SIG-M5 treated with dmso at 0.1 percent for 504 hours (cell line): ENCODE data around the gene SPOCD1.

Experiments used
- DNase-seq: peaks from one replicate; lab custom pipeline; 2025; ENCODE audit not compliant: unreplicated experiment; lab: John Stamatoyannopoulos, UW

Gene SPOCD1

DNA sequence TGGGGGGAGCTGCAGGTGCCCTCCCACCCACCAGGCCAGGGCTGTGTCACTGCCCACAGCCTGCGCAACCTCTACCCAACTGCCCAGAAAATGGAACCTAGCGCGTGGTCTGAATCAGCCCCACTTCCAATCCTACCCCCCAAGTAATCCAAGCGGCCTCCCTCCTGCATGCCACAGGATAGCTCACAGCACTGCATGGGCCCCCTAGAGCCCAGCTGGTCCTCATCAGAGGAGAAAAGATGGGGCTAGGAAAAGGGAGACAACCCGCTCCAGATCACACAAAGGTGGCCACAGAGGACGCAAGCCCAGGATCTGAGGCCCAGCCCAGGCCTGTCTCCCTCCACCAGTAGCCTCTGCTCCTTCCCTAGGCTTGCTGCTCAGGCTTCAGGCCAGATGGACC, 57.8 kb downstream of the SPOCD1 start:
- no peak for DNase-seq

GRCh38 chr1:31757204-31757679, 58.6 kb downstream of the SPOCD1 start:
- DNase-seq = no peak

GRCh38 chr1:31756578-31756977, 59.2 kb downstream of the SPOCD1 start:
- no peak for DNase-seq

DNA sequence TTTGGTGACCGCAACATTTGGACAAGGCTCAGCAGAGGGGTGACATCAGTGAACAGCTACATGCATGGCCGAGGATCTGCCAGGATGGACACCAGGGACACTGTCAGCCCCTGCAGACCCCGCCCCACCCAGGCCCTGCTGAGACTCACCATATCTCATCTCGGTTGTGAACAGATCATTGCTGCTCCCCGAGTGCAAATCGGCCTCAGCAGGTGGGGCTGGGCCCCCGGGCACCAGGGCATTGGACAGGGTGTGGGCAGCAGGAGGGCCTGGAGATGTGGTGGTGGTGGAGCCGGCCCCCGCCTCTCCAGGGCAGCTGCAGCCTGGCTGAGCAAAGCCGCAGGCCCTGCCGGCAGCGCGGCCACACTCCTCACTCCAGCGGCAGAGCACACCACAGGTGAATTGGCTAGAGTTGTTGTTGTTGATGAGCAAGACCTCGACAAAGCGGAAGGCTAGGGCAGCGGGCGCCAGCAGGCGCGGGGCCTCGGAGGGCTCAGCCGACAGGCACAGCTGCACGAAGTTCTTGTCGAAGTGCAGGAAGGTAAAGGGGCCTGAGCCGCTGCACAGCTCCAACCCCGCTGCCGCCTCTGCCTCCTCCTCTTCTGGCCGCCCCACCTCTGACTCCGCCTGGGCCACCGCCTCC, 59.9 kb downstream of the SPOCD1 start:
- no peak for DNase-seq

GRCh38 chr1:31755197-31755611, 60.6 kb downstream of the SPOCD1 start:
- DNase-seq = no peak

DNA sequence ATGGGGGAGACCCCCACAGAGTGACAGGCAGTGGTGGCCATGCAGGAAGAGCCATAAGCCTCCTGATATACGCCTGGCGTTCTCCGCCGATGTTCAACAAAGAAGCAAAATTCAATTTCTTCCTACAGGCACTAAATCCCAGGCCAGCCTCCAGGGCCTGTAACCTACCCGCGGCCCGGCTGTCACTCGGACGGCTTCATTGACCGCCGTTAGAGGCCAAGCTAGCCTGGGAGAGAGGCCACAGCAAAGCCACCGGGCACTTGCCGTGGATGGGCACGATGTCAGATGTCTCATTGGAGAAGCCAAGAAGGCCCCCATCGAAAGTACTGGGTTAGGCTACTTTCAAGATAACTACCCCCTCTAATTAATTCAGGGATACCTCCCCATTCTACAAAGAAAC, 61.4 kb downstream of the SPOCD1 start:
- no peak for DNase-seq

- no peak for DNase-seq
Observed at GRCh38 chr1:31753707-31754349, 62.0 kb downstream of the SPOCD1 start.

DNA sequence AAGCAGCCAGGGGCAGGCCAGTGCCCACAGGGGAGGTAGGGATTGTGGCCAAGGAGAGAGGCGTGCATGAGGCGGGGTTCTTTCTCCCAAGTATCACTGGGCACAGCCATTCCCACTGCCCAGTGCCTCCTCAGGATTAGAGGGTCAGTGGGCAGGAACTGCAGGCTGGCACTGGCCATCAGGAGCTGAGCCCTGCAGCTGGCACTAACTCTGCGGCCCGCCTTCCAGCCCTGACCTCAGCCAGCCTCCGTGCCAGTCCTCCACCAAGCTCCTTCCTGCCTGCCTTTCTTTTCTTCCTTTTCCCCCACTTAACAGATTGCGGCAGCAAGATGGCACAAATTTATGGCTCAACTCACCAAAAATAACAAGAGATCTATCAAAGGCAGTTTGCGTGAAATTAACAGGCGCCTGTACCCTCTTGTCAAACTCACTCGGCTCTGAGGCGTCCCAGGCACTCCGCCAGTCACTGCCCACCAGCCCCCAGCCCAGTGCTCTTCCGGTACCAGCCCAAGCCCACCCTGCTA, 62.8 kb downstream of the SPOCD1 start:
- no peak for DNase-seq

DNA sequence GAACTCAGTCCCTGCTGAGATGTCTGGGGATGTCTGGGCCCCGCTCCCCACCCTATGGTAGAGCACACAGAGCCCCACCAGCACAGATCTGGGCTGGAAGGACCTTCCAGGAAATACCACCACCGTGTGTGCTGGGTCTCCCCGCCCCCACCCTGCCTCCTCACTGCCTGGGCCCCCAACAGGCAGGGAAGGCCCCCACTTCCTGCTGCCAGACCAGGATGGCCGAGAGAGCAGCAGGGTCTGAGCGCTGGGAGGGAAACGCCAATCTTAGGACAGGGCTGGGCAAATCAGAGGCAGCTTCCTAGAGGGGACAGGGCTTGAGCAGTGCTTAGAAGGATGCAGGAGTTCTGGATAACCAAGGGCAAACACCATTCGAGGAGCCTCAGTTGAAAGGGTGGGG, 63.6 kb downstream of the SPOCD1 start:
- no peak for DNase-seq

DNA sequence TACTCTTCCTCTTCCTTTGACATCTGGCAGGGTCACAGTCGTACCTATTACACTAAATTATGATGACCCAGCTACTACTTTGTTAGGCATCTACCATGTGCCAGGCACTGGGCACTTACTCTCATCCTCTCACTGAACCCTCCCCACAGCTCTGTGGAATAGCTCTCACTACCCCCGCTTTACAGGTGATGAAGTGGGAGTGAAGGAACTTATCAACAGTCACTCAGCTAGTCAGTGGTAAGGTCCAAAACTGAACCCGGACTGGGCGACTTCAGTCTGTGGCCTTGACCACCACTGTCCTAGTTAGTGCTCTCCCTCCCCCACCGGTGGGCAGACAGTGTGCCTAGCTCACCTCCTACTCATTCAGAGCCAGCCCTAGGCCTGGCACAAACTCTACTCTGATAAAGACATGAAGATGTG, 64.0 kb downstream of the SPOCD1 start:
- DNase-seq = no peak

- DNase-seq = no peak
Observed at GRCh38 chr1:31750858-31751510, 64.8 kb downstream of the SPOCD1 start.

DNA sequence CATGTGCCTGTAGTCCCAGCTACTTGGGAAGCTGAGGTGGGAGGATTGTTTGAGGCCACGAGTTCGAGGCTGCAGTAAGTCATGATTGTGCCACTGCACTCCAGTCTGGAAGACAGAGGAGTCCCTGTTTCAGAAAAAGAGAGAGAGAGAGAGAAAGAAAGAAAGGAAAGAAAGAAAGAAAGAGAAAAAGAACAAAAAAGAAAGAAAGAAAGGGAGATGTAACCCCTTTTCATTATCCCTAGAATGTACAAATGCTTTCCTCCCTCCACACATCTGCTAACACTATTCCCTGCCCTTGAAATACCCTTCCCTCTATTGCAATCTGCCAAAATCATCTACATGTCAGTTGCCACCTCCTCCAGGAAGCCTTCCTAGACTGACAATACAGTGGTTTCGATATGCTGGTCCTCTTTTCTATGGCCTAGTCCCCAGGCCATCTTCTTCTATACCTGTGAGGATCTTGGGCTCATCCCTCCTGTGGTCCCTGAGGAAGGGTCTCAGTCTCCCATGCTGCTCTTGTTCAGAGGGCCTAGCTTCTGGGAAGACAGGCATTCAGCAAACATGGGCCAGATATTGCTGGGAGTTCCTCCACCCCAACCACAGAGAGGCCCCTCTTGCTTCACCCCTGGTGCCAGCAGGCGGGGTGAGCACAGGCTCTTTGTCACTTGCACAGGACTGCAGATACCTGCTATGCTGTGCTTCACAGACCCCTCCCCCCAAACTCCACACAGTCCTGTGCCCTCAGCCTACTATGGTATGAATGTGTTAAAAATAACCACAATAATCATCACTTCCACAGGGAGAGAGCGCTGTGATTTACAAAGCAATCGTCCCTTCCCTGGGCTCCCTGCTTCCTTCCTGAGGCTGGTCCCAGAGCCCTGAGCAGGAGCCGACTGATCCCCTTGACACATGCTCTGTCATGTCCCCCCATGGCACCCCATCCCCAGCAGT, 65.8 kb downstream of the SPOCD1 start:
- DNase-seq = no peak

DNA sequence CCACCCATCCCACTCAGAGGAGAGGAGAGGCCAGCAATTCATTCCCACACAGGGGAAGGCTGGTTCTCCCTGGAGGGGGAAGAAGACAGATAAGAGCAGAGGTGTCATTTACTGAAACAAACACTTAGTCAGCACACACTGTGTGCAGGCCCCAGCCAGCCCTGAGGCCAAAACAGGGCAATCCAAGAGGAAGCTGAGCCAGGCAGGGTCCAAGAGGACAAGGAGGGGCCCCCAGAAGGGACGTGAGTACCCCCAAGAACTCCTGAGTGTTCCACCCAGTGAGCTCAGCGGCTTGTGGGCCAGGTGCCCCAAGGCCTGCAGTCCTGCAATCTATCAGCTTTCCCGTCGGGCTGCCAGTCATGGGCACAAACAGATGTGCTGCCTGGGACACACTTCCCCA, 67.5 kb downstream of the SPOCD1 start:
- DNase-seq = no peak

- DNase-seq = no peak
Observed at GRCh38 chr1:31747304-31747703, 68.5 kb downstream of the SPOCD1 start.

DNA sequence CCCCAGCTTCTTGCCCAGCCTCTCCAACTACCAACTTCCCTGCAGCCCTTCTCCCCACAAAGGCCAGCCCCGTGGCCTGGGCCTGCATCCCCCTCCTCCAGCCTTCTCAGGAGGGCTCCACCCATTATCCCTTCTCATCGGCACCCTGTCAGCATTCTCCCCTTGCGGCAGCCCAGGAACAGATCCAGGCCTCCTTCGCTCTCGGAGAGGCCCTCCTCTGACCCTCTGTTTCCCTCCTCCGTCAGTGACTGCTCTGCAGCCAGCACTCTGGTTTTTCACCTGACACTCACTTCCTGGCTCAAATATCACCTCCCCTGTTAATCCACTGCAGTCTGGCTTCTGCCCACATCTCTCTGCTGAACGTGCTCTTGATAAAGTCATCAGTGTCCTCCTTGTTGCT, 69.1 kb downstream of the SPOCD1 start:
- no peak for DNase-seq

DNA sequence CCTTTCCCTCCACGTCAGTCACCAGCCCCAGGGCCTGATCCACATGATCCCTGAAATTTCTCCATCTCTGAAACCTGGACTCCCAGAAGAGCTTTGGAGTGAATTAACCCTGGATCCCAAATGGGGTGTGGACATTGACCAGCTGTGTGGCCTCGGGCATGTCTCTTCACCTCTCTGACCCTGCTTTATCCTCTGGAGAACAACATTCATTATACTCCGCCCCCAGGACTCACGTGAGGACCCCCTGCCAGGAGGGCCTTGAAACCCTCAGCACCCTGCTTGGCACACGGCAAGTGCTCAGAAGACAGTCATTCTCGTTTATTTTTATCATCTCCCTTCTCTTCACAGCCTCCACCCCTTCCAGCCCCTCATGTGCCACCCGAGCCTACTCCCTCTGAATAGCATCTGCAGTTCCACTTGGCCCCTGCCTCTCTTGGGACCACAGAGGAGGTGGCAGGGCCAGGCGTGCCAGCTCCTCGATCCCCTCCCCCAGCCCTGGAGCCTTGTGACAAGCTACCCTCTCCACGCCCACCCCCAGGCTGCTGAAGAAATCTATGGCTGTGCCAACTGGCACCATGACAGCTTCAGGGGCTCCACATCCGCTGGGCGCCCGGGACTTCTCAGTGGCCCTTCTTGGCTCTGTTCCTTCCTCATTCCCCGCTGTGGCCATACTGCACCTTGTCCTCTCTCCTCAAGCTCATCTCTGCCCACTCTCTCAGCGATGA, 69.7 kb downstream of the SPOCD1 start:
- no peak for DNase-seq

DNA sequence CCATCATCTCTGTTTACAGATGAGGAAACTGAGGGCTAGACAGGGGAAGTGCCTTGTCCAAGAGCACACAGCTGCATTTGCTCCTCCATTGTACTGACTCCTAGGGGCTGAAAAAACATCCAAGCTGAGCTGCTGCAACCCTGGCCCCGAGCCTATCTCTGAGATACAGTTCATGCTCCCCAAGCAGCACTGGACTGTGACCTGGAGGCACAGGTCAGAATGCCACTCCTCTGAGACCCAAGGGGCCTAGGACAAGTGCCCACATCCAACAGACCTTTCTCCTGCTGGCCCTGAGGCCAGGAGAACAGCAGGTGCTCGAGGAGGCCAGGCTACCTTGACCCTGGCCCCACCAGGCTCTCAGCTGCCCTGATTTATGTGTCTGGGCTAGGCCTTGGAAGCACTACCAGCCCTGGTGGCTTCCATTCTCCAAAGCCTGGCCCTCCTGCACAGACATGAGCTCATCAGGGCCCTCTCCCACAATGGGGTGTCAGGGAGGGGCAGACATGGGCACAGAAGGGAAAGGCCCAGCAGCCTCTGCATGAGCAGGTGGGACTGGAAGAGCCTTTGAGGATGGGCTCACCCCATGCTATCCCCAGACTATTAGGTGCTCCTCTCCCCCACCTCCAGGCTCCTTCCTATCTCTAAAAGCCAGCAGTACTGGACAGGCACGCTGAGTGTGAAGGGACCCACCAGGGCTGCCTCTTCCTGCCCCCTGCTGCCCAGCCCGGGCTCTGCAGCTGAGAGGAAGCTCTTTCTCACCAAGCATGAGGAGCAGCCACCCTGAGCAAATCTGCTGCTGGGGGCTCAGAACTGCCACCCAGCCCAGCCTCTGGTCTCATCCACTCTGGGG, 70.5 kb downstream of the SPOCD1 start:
- DNase-seq = peak; percentile 40

GRCh38 chr1:31744165-31744888, 71.5 kb downstream of the SPOCD1 start:
- DNase-seq = no peak
